Fibroblast of lung (primary cell): Measurements from ENCODE around the gene CCDC60. TPM values are rescaled to one million over a fixed set of nuclear protein-coding genes. Genes with fewer than 3 reads are reported as not detected.

Experiments
- DNase-seq, 2 donors: peaks; one replicate each; pipeline versions ENCODE4 v3.0.0 to v3.0.0-alpha.2; 2010; ENCODE audit warnings: low read depth in 2 of 2
- H2AFZ ChIP-seq: 2 replicates; pipeline ENCODE4 v1.5.1; 2012; ENCODE audit warnings: low read length, control low read depth, inconsistent platforms
- H3K27ac ChIP-seq: 2 replicates; pipeline ENCODE4 v1.5.1; 2011; ENCODE audit warnings: low read length, control low read depth; ENCODE audit not compliant: insufficient read depth
- H3K27me3 ChIP-seq: 2 replicates; pipeline ENCODE4 v1.5.1; 2011; ENCODE audit warnings: mild to moderate bottlenecking, low read length; ENCODE audit not compliant: control insufficient read depth, insufficient read depth
- H3K36me3 ChIP-seq: 2 replicates; pipeline ENCODE4 v1.5.1; 2011; ENCODE audit warnings: low read length; ENCODE audit not compliant: control insufficient read depth, insufficient read depth
- H3K4me1 ChIP-seq: 2 replicates; pipeline ENCODE4 v1.5.1; 2011; ENCODE audit warnings: low read length; ENCODE audit not compliant: control insufficient read depth, insufficient read depth; ENCODE audit errors: extremely low read depth
- H3K4me2 ChIP-seq: 2 replicates; pipeline ENCODE4 v1.5.1; 2011; ENCODE audit warnings: low read length, control low read depth; ENCODE audit not compliant: insufficient read depth; ENCODE audit errors: extremely low read depth
- H3K4me3 ChIP-seq, 4 experiments: fragments of 200-600 bp in 1 of 4; sonication (generic) in 1 of 4; replicated peaks in 1 of 4; 2 replicates each; pipeline ENCODE4 v1.5.1; 2011 to 2016; ENCODE audit warnings: low read length in 4 of 4, low read depth in 3 of 4, mild to moderate bottlenecking in 3 of 4, control low read depth in 2 of 4, inconsistent platforms in 1 of 4, mixed read lengths in 1 of 4; ENCODE audit not compliant: insufficient read depth in 1 of 4; ENCODE audit errors: control extremely low read depth in 1 of 4
- H3K79me2 ChIP-seq: 2 replicates; pipeline ENCODE4 v1.5.1; 2012; ENCODE audit warnings: mild to moderate bottlenecking, low read length, inconsistent platforms; ENCODE audit not compliant: control insufficient read depth, insufficient read depth
- H3K9ac ChIP-seq: 2 replicates; pipeline ENCODE4 v1.5.1; 2011; ENCODE audit warnings: mild to moderate bottlenecking, low read length, control low read depth; ENCODE audit not compliant: insufficient read depth
- H3K9me3 ChIP-seq: 2 replicates; pipeline ENCODE4 v1.5.1; 2012; ENCODE audit warnings: low read depth, low read length; ENCODE audit not compliant: control insufficient read depth, insufficient read depth
- H4K20me1 ChIP-seq: 2 replicates; pipeline ENCODE4 v1.5.1; 2011; ENCODE audit warnings: low read length; ENCODE audit not compliant: control insufficient read depth, insufficient read depth; ENCODE audit errors: extremely low read depth
- EZH2 ChIP-seq: IDR thresholded peaks from 2 replicates; pipeline ENCODE4 v1.5.1; 2012; ENCODE audit warnings: low read length, control low read depth, mild to moderate bottlenecking; ENCODE audit errors: missing control alignments
- polyA plus RNA-seq, 2 donors: library from polyadenylated mRNA; depleted of rRNA in 1 of 2; stranded (reverse) in 1 of 2; unstranded in 1 of 2; fragments of >200 nt; gene quantifications; 2 replicates each; pipeline ENCODE4 v1.2.1, GENCODE V29; 2011 to 2012; ENCODE audit warnings: missing spikeins in 1 of 2
- total RNA-seq: library from RNA; depleted of rRNA; stranded (reverse); fragments of >200 nt; gene quantifications from 2 replicates; pipeline ENCODE4 v1.2.1, GENCODE V29; 2014
- TF ChIP-seq, protein P1 (sequence below), 2 donors: IDR thresholded peaks in 1 of 2; conservative IDR thresholded peaks in 1 of 2; 1 replicate in 1 of 2; 2 replicates in 1 of 2; pipeline ENCODE4 v1.5.1; 2011 to 2012; ENCODE audit warnings: low read length in 2 of 2, control low read depth in 1 of 2, inconsistent platforms in 1 of 2, low read depth in 1 of 2, mild to moderate bottlenecking in 1 of 2

Gene CCDC60
- total and polyA plus RNA-seq, 2 donors (not counting 1 experiment from before 2014, with no cell fraction given), result not detected

GRCh38 chr12:119476951-119477350 lies 142.4 kb downstream of the CCDC60 start:
- no peak for DNase-seq
- Histone ChIP-seq H3K4me3 (no peak overlapping the region), H3K4me1 (no peaks in the 10 kb centered on the region), H3K9ac (no peak overlapping the region), H3K27me3 (no peaks in the 10 kb centered on the region), H3K27ac (no peak overlapping the region), H4K20me1 (no peaks in the 10 kb centered on the region), H3K36me3 (no peaks in the 10 kb centered on the region), H3K79me2 (no peaks in the 10 kb centered on the region), H3K9me3 (no peaks in the 10 kb centered on the region), H2AFZ (no peak overlapping the region), H3K4me2 (no peak overlapping the region)
- TF ChIP-seq, protein P1, sequence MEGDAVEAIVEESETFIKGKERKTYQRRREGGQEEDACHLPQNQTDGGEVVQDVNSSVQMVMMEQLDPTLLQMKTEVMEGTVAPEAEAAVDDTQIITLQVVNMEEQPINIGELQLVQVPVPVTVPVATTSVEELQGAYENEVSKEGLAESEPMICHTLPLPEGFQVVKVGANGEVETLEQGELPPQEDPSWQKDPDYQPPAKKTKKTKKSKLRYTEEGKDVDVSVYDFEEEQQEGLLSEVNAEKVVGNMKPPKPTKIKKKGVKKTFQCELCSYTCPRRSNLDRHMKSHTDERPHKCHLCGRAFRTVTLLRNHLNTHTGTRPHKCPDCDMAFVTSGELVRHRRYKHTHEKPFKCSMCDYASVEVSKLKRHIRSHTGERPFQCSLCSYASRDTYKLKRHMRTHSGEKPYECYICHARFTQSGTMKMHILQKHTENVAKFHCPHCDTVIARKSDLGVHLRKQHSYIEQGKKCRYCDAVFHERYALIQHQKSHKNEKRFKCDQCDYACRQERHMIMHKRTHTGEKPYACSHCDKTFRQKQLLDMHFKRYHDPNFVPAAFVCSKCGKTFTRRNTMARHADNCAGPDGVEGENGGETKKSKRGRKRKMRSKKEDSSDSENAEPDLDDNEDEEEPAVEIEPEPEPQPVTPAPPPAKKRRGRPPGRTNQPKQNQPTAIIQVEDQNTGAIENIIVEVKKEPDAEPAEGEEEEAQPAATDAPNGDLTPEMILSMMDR (conservative IDR thresholded peaks at IDR 0.05 in 1 of 2, IDR thresholded peaks at IDR 0.05 in 1 of 2; ENCODE audit: low read depth in 1 of 2, low read length in 2 of 2), result no peak
- no peak for TF ChIP-seq EZH2

GRCh38 chr12:119479121-119479561 lies 144.6 kb downstream of the CCDC60 start:
- Histone ChIP-seq H4K20me1 (no peaks in the 10 kb centered on the region), H3K4me3 (no peak overlapping the region), H3K9ac (no peak overlapping the region), H3K4me2 (no peak overlapping the region), H3K27me3 (no peaks in the 10 kb centered on the region), H3K36me3 (no peaks in the 10 kb centered on the region), H3K4me1 (no peaks in the 10 kb centered on the region), H3K9me3 (no peaks in the 10 kb centered on the region), H3K27ac (no peak overlapping the region), H2AFZ (no peak overlapping the region), H3K79me2 (no peaks in the 10 kb centered on the region)
- no peak for TF ChIP-seq EZH2
- TF ChIP-seq, protein P1 (conservative IDR thresholded peaks at IDR 0.05 in 1 of 2, IDR thresholded peaks at IDR 0.05 in 1 of 2; ENCODE audit: low read depth in 1 of 2, low read length in 2 of 2), result no peak
- DNase-seq, result no peak

- H3K4me3 ChIP-seq, result no peak overlapping the region
- H3K27ac ChIP-seq, result no peak overlapping the region
- no peak overlapping the region for H3K4me2 ChIP-seq
- no peaks in the 10 kb centered on the region for H3K9me3 ChIP-seq
- DNase-seq, result no peak
- H3K79me2 ChIP-seq, result no peaks in the 10 kb centered on the region
- H3K9ac ChIP-seq, result no peak overlapping the region
- TF ChIP-seq, protein P1 (conservative IDR thresholded peaks at IDR 0.05 in 1 of 2, IDR thresholded peaks at IDR 0.05 in 1 of 2; ENCODE audit: low read depth in 1 of 2, low read length in 2 of 2), result no peak
- TF ChIP-seq EZH2, result no peak
- H4K20me1 ChIP-seq, result no peaks in the 10 kb centered on the region
- H2AFZ ChIP-seq, result no peak overlapping the region
- H3K36me3 ChIP-seq, result no peaks in the 10 kb centered on the region
- no peaks in the 10 kb centered on the region for H3K4me1 ChIP-seq
- no peaks in the 10 kb centered on the region for H3K27me3 ChIP-seq
Measured at GRCh38 chr12:119480551-119480950, 146.0 kb downstream of the CCDC60 start.
